Erythroblast (primary cell): ENCODE measurements around the gene RC3H1.
A peak's percentile ranks its signal among the peaks of the same experiment; 100 is the strongest.
"Not testable (repeated sequence)": the region's sequence is repeated elsewhere in the genome, so short reads cannot be mapped to it uniquely, and the experiment has no call there.

Source experiments
- DNase-seq, 2 experiments: peaks; one replicate each; lab custom pipeline; 2025; lab: John Stamatoyannopoulos, UW
- GATA1 ChIP-seq: IDR thresholded peaks from 2 replicates; pipeline ENCODE4 v1.6.1; 2011; ENCODE audit warnings: low read depth, mild to moderate bottlenecking, control low read depth, low read length, moderate library complexity
- POLR2A ChIP-seq: IDR thresholded peaks from 2 replicates; pipeline ENCODE4 v1.6.1; 2011; ENCODE audit warnings: mild to moderate bottlenecking, low read length

RC3H1 gene, protein sequence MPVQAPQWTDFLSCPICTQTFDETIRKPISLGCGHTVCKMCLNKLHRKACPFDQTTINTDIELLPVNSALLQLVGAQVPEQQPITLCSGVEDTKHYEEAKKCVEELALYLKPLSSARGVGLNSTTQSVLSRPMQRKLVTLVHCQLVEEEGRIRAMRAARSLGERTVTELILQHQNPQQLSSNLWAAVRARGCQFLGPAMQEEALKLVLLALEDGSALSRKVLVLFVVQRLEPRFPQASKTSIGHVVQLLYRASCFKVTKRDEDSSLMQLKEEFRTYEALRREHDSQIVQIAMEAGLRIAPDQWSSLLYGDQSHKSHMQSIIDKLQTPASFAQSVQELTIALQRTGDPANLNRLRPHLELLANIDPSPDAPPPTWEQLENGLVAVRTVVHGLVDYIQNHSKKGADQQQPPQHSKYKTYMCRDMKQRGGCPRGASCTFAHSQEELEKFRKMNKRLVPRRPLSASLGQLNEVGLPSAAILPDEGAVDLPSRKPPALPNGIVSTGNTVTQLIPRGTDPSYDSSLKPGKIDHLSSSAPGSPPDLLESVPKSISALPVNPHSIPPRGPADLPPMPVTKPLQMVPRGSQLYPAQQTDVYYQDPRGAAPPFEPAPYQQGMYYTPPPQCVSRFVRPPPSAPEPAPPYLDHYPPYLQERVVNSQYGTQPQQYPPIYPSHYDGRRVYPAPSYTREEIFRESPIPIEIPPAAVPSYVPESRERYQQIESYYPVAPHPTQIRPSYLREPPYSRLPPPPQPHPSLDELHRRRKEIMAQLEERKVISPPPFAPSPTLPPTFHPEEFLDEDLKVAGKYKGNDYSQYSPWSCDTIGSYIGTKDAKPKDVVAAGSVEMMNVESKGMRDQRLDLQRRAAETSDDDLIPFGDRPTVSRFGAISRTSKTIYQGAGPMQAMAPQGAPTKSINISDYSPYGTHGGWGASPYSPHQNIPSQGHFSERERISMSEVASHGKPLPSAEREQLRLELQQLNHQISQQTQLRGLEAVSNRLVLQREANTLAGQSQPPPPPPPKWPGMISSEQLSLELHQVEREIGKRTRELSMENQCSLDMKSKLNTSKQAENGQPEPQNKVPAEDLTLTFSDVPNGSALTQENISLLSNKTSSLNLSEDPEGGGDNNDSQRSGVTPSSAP

DNA sequence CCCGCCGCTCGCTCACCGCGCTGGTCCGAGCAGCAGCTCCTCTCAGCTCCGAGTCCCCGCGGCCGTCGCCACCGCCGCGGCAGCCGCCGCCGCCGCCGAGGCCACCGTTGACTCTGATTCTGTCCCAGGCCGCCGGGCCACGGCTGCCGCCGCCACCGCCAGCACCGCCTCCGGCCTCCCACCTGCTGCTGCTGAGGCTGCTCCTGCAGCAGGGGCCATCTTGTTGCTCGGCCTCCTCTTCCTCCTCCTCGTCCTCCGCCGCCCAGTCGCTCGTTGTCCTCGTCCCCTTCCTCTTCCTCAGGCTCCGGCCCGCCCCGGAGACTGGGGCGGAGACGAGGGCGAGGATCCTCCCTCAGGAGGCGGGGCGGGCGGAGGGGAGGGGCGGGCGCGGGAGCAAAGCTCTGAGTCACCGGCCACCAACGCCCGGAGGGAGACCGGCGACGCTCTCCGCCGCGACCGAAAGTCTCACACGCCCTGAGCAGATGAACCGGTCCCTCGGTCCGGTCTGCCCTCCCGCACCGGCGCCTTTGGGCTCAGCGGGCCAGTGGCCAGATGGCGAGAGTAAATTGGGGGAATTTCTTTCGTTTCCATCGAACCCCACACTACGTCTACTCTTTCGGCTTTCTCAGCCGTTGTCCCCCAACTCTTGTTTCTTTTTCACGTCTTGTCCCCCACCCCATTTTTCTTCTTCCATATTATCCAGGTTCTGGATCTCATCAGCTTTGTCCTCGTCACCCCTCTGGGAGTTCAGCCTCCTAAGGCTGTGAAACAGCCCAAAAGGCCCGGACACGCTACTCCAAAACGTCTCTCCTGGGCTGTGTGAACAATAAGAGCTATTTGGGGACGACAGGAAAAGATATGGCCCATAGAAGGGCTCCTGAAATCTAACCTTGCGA is at the start of gene RC3H1:
RC3H1 (minus strand) TSS at position 278 of the 896 bp plus-strand sequence. CDS start 29,372 bp downstream, outside the sequence.
- DNase-seq = peak; percentile 91 to 95
- TF ChIP-seq GATA1 = no peak
- TF ChIP-seq POLR2A = peak; percentile 89

DNA sequence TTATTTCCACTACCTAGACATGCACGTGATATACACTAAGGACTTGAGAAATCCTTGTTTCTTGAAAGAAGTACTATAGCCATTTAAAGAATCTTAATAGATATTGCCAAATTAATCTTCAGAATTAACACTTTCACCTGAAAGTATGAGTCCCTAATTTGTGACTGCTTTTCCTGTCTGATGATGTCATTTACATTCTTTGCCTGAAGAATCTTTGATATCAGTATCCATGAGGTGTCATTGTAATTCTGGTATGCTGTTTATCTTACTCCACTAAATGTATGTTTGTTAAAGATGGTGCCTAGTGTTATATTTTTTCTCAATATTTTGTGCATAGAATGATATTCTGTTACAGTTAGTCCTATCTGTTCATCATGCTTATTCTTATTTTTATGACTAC is 48.5 kb upstream of the RC3H1 start:
- TF ChIP-seq GATA1 = no peak
- TF ChIP-seq POLR2A = no peak
- DNase-seq = no peak

DNA sequence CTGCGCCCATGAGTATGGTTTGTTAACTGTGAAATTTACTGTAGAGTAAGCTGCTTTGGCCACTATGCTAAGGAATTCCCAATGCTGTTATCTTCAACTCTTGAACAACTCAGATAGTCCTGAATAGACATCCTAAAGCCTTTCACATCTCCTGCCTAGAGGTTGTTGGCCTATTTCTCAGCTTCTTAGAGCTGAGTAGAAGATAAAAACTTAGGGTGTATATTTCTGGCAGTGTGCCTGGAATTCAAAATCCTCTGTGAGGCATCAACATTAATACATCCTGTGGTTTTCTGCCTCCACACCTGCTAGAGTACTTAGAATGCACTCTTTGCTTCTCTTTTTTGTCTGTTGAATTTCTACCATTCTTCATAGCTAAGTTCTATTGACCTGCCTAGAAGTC is 45.8 kb upstream of the RC3H1 start:
- peak; percentile 24 to 35 for DNase-seq

DNA sequence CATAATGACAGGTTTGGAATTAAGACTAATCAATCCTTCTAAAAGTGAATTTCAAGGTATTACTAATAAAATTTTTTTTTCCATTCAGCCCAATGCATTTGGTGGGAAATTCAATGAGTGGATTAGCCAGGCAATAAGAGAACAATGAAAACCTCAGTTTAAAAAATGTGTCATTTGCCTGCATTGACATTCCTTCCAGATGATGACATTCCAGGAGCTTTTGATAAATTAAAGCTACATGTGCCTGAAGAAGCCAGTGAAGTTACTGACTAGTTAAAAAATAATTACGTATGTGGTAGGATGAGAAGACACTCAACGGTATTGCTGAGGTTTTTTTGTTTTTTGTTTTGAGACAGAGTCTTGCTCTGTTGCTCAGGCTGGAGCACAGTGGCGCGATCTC is 37.9 kb upstream of the RC3H1 start:
- DNase-seq = no peak
- TF ChIP-seq POLR2A (no peak), GATA1 (no peak)

More for the DNA sequence above, 45.8 kb upstream of the RC3H1 start:
- TF ChIP-seq POLR2A = no peak
- TF ChIP-seq GATA1 = no peak

DNA sequence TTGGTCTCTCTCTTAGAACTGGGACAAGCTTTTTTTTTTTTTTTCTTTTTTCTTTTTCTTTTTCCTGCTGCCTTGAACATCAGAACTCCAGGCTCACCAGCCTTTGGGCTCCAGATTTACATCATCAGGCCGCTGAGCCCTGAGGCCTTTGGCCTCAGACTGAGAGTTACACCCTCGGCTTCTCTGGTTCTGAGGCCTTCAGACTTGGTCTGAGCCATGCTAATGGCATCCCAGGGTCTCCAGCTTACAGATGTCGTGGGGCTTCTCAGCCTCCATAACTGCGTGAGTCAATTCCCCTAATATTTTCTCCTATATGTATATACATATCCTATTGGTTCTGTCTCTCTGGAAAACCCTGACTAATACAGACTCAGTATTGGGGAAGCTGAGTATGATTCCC is 36.5 kb upstream of the RC3H1 start:
- TF ChIP-seq GATA1 (no peak), POLR2A (no peak)
- DNase-seq = no peak

DNA sequence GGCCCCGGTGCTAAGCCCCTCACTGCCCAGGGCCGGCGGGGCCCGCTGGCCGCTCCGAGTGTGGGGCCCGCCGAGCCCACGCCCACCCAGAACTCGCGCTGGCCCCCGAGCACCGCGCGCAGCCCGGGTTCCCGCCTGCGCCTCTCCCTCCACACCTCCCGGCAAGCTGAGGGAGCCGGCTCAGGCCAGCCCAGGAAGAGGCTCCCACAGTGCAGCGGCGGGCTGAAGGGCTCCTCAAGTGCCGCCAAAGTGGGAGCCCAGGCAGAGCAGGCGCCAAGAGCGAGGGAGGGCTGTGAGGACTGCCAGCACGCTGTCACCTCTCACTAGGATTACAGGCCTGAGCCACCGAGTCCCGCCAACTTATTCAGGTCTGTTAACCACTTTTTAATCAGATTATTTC is 34.5 kb upstream of the RC3H1 start:
- DNase-seq = not testable (repeated sequence)

DNA sequence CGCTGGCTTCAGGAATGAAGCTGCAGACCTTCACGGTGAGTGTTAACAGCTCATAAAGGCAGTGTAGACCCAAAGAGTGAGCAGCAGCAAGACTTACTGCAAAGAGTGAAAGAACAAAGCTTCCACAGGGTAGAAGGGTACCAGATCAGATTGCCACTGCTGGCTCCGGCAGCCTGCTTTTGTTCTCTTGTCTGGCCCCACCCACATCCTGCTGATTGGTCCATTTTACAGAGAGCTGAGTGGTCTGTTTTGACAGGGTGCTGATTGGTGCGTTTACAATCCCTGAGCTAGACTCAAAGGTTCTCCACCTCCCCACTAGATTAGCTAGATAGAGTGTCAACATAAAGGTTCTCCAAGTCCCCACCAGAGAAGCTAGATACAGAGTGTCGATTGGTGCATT is 33.6 kb upstream of the RC3H1 start:
- DNase-seq = not testable (repeated sequence)

DNA sequence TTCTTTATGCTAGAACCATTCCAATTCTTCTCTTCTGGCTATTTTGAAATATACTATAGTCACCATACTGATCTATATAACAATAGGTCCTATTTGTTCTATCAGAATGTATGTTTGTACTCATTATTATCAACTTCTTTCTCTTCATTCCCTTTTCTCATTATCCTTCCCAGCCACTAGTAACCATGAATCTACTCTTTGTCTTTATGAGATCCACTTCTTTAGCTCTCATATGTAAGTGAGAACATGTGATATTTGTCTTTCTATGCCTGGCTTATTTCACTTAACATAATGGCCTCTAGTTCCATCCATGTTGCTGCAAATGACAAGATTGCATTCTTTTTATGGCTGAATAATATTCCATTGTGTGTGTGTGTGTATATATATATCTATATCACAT is 31.7 kb upstream of the RC3H1 start:
- no peak for DNase-seq
- TF ChIP-seq GATA1 (no peak), POLR2A (no peak)

DNA sequence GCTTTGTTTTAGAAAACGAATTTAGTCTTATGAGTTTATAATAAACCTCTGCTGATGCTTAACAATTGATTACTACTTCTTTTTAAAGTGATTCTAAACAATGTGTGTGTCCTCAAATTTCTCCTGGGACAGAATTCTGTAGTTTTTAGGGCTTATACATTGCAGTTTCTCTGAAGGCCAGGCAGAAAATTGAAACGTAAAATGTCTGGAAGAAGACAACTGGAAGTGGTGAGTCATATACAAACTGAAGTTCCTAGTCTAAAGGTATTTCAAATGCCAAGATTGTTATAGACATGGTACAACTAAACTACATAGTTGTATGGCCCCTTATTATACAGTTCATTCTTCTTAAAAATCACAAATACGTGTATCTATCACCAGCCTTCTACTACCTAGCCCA is 30.5 kb upstream of the RC3H1 start:
- no peak for DNase-seq
- no peak for TF ChIP-seq GATA1
- no peak for TF ChIP-seq POLR2A

DNA sequence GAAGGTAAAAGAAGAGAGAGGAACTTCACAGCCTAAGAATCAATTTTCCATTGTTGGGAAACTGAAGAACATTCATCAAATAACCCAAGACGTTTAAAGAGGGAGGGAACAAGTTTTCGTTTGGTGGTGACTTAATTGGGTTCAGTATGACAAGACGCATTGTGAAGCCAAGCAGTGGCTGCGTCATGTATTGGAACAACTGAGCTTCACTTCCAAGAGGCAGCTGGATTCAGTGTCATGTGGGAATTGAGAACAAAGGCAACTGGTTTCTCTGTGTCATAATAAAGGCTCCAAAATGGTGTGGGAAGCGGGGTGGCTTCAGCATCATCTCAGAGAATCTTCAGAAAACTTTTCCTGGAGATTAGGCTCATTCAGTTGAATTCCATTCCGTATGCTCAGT is 29.8 kb upstream of the RC3H1 start:
- DNase-seq = no peak
- no peak for TF ChIP-seq POLR2A
- no peak for TF ChIP-seq GATA1

DNA sequence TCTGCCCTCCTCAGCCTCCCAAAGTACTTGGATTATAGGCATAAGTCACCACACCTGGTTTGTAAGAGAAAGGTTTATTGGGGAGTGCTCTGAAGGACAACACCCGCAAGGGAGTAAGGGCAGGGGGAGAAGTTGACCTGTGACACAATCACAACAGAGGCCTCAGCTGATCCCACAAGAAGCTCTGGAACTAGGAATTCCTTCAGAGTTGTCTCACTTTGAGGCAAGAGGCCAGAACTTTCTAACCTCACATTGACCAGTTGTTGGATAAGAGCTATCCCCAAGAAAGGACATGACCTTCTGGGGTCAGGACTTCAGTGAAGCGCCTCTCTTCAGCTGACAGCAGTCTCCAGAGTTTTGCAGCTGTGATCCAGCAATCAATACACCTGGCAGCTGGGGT is 27.4 kb upstream of the RC3H1 start:
- DNase-seq = no peak
- TF ChIP-seq POLR2A (no peak), GATA1 (no peak)

DNA sequence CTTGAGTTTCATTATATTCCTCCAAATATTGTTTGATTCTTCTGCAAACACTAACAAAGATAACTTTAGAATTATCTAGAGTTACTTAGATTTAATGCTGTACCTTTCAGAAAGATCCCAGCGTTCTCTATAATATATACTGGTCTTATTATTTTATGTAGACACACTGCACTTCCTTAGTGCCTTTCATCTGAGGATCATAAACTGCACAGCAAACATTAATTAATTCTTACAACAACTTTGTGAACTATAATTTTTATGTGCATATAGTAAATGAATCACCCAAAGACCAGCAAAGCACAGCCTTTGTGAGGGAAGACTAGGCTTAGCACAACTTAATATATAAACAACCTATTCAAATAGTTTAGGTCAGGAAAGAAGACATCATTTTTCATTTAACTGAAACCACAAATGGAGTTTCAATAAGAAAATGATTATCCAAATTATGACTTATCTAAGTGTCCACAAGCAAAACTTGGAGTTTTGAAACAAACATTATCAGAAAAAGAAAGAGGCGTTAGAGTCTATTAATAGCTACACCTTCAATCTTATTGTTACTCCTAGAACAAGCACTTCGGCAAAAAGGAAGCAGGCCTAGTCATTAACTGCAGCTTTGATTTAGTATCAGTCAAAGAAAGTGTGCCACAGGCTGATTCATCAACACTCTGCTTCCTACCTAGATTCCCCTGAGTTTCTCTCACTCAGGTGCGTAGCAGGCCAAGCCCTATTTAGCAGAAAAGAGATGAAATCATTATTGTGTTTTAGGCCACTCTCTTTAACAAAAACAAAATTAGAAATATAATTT is 22.5 kb upstream of the RC3H1 start:
- TF ChIP-seq GATA1 = no peak
- no peak for TF ChIP-seq POLR2A
- DNase-seq = no peak

DNA sequence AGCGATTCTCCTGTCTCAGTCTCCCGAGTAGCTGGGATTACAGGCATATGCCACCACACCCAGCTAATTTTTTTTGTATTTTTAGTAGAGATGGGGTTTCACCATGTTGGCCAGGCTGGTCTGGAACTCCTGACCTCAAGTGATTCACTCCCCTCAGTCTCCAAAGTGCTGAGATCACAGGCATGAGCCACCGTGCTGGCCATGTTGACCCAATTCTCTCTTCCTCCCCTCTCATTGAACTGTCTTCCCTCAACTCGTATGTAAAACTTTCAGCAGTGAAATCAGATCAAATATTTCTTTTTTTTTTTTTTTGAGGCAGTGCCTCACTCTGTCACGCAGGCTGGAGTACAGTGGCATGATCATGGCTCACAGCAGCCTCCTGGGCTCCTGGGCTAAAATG is 20.4 kb upstream of the RC3H1 start:
- DNase-seq = not testable (repeated sequence)
